ENCODE results near the gene BTG2. TPM values are rescaled to one million over a fixed set of nuclear protein-coding genes. Genes with fewer than 3 reads are reported as not detected.
A peak's percentile ranks its signal among the peaks of the same experiment; 100 is the strongest.
"Not testable (repeated sequence)": the region's sequence is repeated elsewhere in the genome, so short reads cannot be mapped to it uniquely, and the experiment has no call there.

Gene BTG2, protein sequence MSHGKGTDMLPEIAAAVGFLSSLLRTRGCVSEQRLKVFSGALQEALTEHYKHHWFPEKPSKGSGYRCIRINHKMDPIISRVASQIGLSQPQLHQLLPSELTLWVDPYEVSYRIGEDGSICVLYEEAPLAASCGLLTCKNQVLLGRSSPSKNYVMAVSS
- total RNA-seq: 100 to 1,000 TPM in 1 of 4 donors, 10 to 100 TPM in 3; 45.0 to 129 (median 58.8) TPM

DNA sequence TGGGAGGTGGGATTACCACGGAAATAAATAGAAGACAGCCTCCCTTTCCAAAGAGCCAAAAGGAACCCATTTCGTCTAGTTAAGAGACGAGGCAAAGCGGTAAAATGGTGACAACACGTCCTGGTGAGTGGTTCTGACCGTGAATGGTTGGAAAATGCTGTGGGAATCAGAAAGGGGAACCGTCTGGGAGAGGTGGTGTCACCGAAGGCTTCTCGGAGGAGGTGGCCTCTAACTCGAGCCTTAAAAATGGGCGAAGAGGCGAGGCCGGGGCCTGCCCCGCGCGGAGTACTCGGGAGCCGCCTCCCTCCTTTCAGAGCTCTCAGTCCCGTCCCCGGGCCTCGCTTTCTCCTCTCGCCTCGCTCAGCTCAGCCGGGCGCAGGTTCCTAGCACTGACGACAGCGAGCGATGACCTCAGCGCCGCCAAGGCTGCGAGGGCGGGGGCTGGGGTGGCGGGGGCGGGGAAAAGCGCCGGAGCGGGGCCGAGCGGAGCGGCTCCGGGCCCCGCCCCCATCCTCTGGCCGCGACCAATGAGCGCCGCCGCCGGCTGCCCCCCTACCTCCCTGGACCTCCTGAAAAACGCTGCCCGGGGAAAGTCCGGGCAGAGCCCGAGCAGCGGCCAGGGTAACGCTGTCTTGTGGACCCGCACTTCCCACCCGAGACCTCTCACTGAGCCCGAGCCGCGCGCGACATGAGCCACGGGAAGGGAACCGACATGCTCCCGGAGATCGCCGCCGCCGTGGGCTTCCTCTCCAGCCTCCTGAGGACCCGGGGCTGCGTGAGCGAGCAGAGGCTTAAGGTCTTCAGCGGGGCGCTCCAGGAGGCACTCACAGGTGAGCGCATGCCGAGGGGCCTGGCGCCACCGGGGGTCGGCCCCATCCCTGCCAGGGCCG lies at the start of gene BTG2:
BTG2 (plus strand) TSS at position 601 of the 890 bp plus-strand sequence; CDS start at position 689, 88 bp downstream.
- peak; percentile 99 to 100 for TF ChIP-seq POLR2A (IDR thresholded peaks at IDR 0.05)
- TF ChIP-seq, protein P1, sequence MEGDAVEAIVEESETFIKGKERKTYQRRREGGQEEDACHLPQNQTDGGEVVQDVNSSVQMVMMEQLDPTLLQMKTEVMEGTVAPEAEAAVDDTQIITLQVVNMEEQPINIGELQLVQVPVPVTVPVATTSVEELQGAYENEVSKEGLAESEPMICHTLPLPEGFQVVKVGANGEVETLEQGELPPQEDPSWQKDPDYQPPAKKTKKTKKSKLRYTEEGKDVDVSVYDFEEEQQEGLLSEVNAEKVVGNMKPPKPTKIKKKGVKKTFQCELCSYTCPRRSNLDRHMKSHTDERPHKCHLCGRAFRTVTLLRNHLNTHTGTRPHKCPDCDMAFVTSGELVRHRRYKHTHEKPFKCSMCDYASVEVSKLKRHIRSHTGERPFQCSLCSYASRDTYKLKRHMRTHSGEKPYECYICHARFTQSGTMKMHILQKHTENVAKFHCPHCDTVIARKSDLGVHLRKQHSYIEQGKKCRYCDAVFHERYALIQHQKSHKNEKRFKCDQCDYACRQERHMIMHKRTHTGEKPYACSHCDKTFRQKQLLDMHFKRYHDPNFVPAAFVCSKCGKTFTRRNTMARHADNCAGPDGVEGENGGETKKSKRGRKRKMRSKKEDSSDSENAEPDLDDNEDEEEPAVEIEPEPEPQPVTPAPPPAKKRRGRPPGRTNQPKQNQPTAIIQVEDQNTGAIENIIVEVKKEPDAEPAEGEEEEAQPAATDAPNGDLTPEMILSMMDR (IDR thresholded peaks at IDR 0.05): no peak
- Histone ChIP-seq H3K27me3 (no peaks in the 10 kb centered on the region), H3K36me3 (peaks cover 0 to 30% (median 0%) of the 10 kb centered on the region in 3 donors), H3K4me3 (peak within 1 kb of the TSS; percentile 90 to 98 (median 97)), H3K9me3 (no peaks in the 10 kb centered on the region), H3K4me1 (peaks cover 7 to 44% (median 14%) of the 10 kb centered on the region in 4 donors), H3K27ac (peak within 1 kb of the TSS; percentile 97 to 100 (median 98))
- DNase-seq: peak; percentile 94 to 97 (median 97)

DNA sequence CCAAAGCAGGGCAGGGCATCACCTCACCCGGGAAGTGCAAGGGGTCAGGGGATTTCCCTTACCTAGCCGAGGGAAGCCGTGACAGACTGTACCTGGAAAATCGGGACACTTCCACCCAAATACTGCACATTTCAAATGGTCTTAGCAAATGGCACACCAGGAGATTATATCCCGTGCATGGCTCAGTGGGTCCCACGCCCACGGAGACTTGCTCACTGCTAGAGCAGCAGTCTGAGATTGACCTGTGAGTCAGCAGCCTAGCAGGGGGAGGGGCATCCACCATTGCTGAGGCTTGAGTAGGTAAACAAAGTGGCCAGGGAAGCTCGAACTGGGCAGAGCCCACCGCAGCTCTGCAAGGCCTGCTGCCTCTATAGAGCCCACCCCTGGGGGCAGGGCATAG lies 48.7 kb upstream of the BTG2 start:
- not testable (repeated sequence) for H3K27ac ChIP-seq, H3K9me3 ChIP-seq, H3K4me3 ChIP-seq, H3K4me1 ChIP-seq, H3K36me3 ChIP-seq, H3K27me3 ChIP-seq, DNase-seq

DNA sequence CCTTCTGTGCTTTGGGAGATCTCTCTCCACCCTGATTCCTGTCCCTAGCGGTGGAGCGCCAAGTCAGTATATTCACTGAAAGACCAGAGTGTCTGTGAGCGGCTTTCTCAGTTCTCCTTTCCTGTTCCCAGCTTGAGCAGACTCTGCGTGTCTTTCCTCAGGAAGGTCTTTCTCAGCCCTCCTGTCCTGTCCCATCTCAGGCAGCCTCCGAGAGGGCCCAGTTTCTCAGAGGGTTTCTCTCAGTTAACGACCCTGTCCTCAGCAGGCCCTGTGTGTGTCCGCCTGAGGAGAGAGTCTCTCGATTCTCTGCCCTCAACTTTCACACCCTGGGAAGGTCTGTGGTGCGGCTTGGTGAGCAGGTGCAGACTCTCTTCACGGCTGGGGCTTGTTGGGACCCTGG lies 41.8 kb upstream of the BTG2 start:
- DNase-seq: no peak
- Histone ChIP-seq H3K4me3 (no peak overlapping the region), H3K36me3 (no peaks in the 10 kb centered on the region), H3K27me3 (no peaks in the 10 kb centered on the region), H3K27ac (no peak overlapping the region), H3K4me1 (peaks cover 0 to 5% (median 0%) of the 10 kb centered on the region in 4 donors), H3K9me3 (no peaks in the 10 kb centered on the region)
- TF ChIP-seq, protein P1 (IDR thresholded peaks at IDR 0.05): no peak
- TF ChIP-seq POLR2A (IDR thresholded peaks at IDR 0.05): no peak

DNA sequence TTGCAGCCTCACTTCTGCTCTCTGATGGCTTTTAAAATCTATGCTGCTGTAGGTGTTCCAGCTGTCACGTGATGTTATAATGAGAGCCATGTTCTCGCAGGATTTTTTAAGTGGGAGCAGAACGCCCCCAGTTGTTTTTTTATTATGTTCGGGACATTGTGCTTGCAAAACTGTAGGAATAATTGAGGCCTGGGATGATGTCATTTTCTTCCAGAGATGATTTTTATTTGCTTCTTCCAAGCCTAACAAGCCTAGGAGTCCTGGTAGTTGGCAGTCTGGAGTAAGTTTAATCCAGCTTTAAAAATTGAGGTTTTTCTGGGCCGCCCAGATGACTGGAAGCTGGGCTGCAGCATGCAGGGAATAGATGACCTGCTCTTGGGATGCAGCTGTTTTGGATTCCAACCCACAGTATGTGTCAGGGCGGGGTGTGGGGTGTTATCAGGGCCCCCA lies 41.2 kb upstream of the BTG2 start:
- Histone ChIP-seq H3K36me3 (no peaks in the 10 kb centered on the region), H3K9me3 (no peaks in the 10 kb centered on the region), H3K4me1 (peaks cover 0 to 9% (median 0%) of the 10 kb centered on the region in 4 donors), H3K27ac (no peak overlapping the region), H3K4me3 (no peak overlapping the region), H3K27me3 (no peaks in the 10 kb centered on the region)
- DNase-seq: no peak
- no peak for TF ChIP-seq POLR2A (IDR thresholded peaks at IDR 0.05)
- TF ChIP-seq, protein P1 (IDR thresholded peaks at IDR 0.05): no peak

DNA sequence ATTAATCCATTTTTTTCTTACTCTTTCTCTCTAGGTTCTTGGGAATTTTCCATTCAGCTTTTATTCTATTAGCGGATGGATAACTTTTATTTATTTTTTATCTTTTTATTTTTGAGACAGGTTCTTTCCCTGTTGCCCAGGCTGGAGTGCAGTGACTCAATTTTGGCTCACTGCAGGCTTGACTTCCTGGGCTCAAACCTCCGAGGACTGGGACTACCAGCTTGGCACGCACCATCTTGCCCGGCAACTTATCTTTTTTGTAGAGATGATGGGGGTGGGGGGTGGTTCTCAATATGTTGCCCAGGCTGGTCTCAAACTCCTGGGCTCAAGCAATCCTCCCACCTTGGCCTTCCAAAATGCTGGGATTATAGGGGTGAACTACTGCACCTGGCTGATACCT lies 39.8 kb upstream of the BTG2 start:
- DNase-seq: no peak
- Histone ChIP-seq H3K27me3 (no peaks in the 10 kb centered on the region), H3K4me3 (no peak overlapping the region), H3K4me1 (peaks cover 0 to 9% (median 0%) of the 10 kb centered on the region in 4 donors), H3K9me3 (no peaks in the 10 kb centered on the region), H3K36me3 (no peaks in the 10 kb centered on the region), H3K27ac (no peak overlapping the region)
- TF ChIP-seq POLR2A (IDR thresholded peaks at IDR 0.05): no peak
- TF ChIP-seq, protein P1 (IDR thresholded peaks at IDR 0.05): no peak

DNA sequence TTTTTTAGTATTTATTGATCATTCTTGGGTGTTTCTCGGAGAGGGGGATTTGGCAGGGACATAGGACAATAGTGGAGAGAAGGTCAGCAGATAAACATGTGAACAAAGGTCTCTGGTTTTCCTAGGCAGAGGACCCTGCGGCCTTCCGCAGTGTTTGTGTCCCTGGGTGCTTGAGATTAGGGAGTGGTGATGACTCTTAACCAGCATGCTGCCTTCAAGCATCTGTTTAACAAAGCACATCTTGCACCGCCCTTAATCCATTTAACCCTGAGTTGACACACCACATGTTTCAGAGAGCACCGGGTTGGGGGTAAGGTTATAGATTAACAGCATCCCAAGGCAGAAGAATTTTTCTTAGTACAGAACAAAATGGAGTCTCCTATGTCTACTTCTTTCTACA lies 39.2 kb upstream of the BTG2 start:
- H3K4me3 ChIP-seq, H3K27me3 ChIP-seq, H3K4me1 ChIP-seq, H3K9me3 ChIP-seq, H3K27ac ChIP-seq, H3K36me3 ChIP-seq, DNase-seq: not testable (repeated sequence)
